ENCODE data around the gene SLC25A29.

- TF ChIP-seq ZNF274 (IDR thresholded peaks at IDR 0.05; ENCODE audit: low read depth, low read length) (no peak), YY1 (IDR thresholded peaks at IDR 0.05; ENCODE audit: insufficient read depth, insufficient read length) (no peak), SUZ12 (IDR thresholded peaks at IDR 0.05; ENCODE audit: extremely low read depth, insufficient read depth, insufficient read length) (no peak)
Measured at GRCh38 chr14:100328495-100329163, 22.4 kb upstream of the SLC25A29 start.
